ENCODE measurements around the gene LSAMP.

Gene LSAMP

GRCh38 chr3:116445311-116445841 lies at the start of gene LSAMP:
Gene LSAMP (minus strand): TSS chr3:116445487.
- DNase-seq (ENCODE audit: low spot score): no peak
- ChIA-PET POLR2A (ENCODE audit: low non-redundant PET) (no interaction called here), CTCF (interaction anchor here (0.5 kb wide), 1 partner anchor 95 kb away, joined by 4 read pairs; no protein-coding TSS in a partner anchor)
- TF ChIP-seq CTCF (conservative IDR thresholded peaks at IDR 0.05; ENCODE audit: low read depth): no peak
- H3K27ac ChIP-seq: no peak within 1 kb of the TSS

- ChIA-PET POLR2A (ENCODE audit: low non-redundant PET) (no interaction called here), CTCF (no interaction called here)
- no peak for DNase-seq (ENCODE audit: low spot score)
- H3K27ac ChIP-seq: no peak overlapping the region
- TF ChIP-seq CTCF (conservative IDR thresholded peaks at IDR 0.05; ENCODE audit: low read depth): no peak
Measured at GRCh38 chr3:116492379-116492778, 47.1 kb upstream of the LSAMP start.

- ChIA-PET CTCF (no interaction called here), POLR2A (ENCODE audit: low non-redundant PET) (no interaction called here)
- H3K27ac ChIP-seq: no peak overlapping the region
- TF ChIP-seq CTCF (conservative IDR thresholded peaks at IDR 0.05; ENCODE audit: low read depth): no peak
- no peak for DNase-seq (ENCODE audit: low spot score)
Measured at GRCh38 chr3:116483135-116483534, 37.8 kb upstream of the LSAMP start.

- ChIA-PET CTCF (interaction anchor here (0.6 kb wide), 1 partner anchor 395 kb away, joined by 3 read pairs; no protein-coding TSS in a partner anchor), POLR2A (ENCODE audit: low non-redundant PET) (no interaction called here)
- no peak for TF ChIP-seq CTCF (conservative IDR thresholded peaks at IDR 0.05; ENCODE audit: low read depth)
- no peak overlapping the region for H3K27ac ChIP-seq
- no peak for DNase-seq (ENCODE audit: low spot score)
Measured at GRCh38 chr3:116476691-116477090, 31.4 kb upstream of the LSAMP start.

- no peak for TF ChIP-seq CTCF (conservative IDR thresholded peaks at IDR 0.05; ENCODE audit: low read depth)
- no peak for DNase-seq (ENCODE audit: low spot score)
- H3K27ac ChIP-seq: no peak overlapping the region
- ChIA-PET POLR2A (ENCODE audit: low non-redundant PET) (no interaction called here), CTCF (no interaction called here)
Measured at GRCh38 chr3:116474801-116475200, 29.5 kb upstream of the LSAMP start.

GRCh38 chr3:116474032-116474780 lies 28.9 kb upstream of the LSAMP start:
- ChIA-PET POLR2A (ENCODE audit: low non-redundant PET) (no interaction called here), CTCF (no interaction called here)
- H3K27ac ChIP-seq: no peak overlapping the region
- DNase-seq (ENCODE audit: low spot score): no peak
- TF ChIP-seq CTCF (conservative IDR thresholded peaks at IDR 0.05; ENCODE audit: low read depth): no peak
